A673 (cell line): ENCODE data around the gene TNFAIP2. TPM values are rescaled to one million over a fixed set of nuclear protein-coding genes. Genes with fewer than 3 reads are reported as not detected.
"Not testable (repeated sequence)": the region's sequence is repeated elsewhere in the genome, so short reads cannot be mapped to it uniquely, and the experiment has no call there.

Experiments used
- BruUV-seq: library from RNA; stranded (reverse); fragments of 400-500 nt; replicated peaks from 2 replicates; lab custom pipeline; 2021; lab: Mats Ljungman, UMichigan
- CTCF ChIA-PET: fragments of 300-600 bp; sonication (Branson Sonifier 250); formaldehyde crosslinking; loops from one replicate; lab custom pipeline; 2022; ENCODE audit warnings: antibody characterized with exemption; lab: Charles Lee
- POLR2A ChIA-PET: fragments of 300-600 bp; sonication (Branson Sonifier 250); formaldehyde crosslinking; loops from one replicate; lab custom pipeline; 2022; ENCODE audit warnings: antibody characterized with exemption; ENCODE audit not compliant: low non-redundant PET; lab: Charles Lee
- DNase-seq: peaks from one replicate; pipeline ENCODE4 v3.0.0-alpha.2; 2015; ENCODE audit warnings: low spot score
- H3K27ac ChIP-seq: fragments of 200-600 bp; sonication (generic); 2 replicates; pipeline ENCODE4 v1.5.1; 2016; ENCODE audit warnings: mixed run types, low read depth, mild to moderate bottlenecking, mixed read lengths, antibody characterized with exemption, low read length; ENCODE audit not compliant: poor library complexity, severe bottlenecking
- H3K27me3 ChIP-seq: fragments of 200-600 bp; sonication (generic); replicated peaks from 2 replicates; pipeline ENCODE4 v1.6.1; 2017; ENCODE audit warnings: mixed run types, low read depth, mild to moderate bottlenecking, mixed read lengths, antibody characterized with exemption, low read length; ENCODE audit not compliant: insufficient read depth, poor library complexity
- H3K36me3 ChIP-seq: fragments of 200-600 bp; sonication (generic); 2 replicates; pipeline ENCODE4 v1.6.1; 2016; ENCODE audit warnings: mixed run types, mild to moderate bottlenecking, mixed read lengths, antibody characterized with exemption, low read length; ENCODE audit not compliant: insufficient read depth, poor library complexity, severe bottlenecking
- H3K4me1 ChIP-seq: fragments of 200-600 bp; sonication (generic); 2 replicates; pipeline ENCODE4 v1.6.1; 2017; ENCODE audit warnings: mixed run types, mild to moderate bottlenecking, mixed read lengths, antibody characterized with exemption, low read length; ENCODE audit not compliant: insufficient read depth, poor library complexity, severe bottlenecking
- H3K4me3 ChIP-seq: fragments of 200-600 bp; sonication (generic); 2 replicates; pipeline ENCODE4 v1.5.1; 2016; ENCODE audit warnings: low read depth, mixed run types, mild to moderate bottlenecking, mixed read lengths, low read length; ENCODE audit not compliant: poor library complexity, severe bottlenecking
- H3K9me3 ChIP-seq: fragments of 200-600 bp; sonication (generic); 2 replicates; pipeline ENCODE4 v1.6.1; 2016; ENCODE audit warnings: mixed run types, low read depth, mild to moderate bottlenecking, mixed read lengths, antibody characterized with exemption, low read length; ENCODE audit not compliant: poor library complexity, severe bottlenecking
- EZH2 ChIP-seq: fragments of 200-600 bp; sonication (generic); IDR thresholded peaks from 2 replicates; pipeline ENCODE4 v1.6.1; 2017; ENCODE audit warnings: borderline replicate concordance, low read depth, mild to moderate bottlenecking, mixed read lengths, antibody characterized with exemption, low read length; ENCODE audit not compliant: poor library complexity, severe bottlenecking
- intact Hi-C: fragments of 100-400 bp; cut with micrococcal nuclease; formaldehyde crosslinking; loops from one replicate; pipeline ENCODE4 v1.10.0; 2022; ENCODE audit not compliant: unreplicated experiment
- total RNA-seq: library from RNA; stranded (reverse); gene quantifications from 2 replicates; pipeline ENCODE4 v1.2.3, GENCODE V29; 2021
- TF ChIP-seq, protein P1 (sequence below): fragments of 300-800, 200-600 bp; sonication (generic); conservative IDR thresholded peaks from 2 replicates; pipeline ENCODE4 v1.5.1; 2017; ENCODE audit warnings: low read depth, mild to moderate bottlenecking, antibody characterized with exemption, low read length, moderate library complexity, mixed read lengths

Gene TNFAIP2
- total RNA-seq, 1 experiment from 2014 or later: 5.5 TPM

DNA sequence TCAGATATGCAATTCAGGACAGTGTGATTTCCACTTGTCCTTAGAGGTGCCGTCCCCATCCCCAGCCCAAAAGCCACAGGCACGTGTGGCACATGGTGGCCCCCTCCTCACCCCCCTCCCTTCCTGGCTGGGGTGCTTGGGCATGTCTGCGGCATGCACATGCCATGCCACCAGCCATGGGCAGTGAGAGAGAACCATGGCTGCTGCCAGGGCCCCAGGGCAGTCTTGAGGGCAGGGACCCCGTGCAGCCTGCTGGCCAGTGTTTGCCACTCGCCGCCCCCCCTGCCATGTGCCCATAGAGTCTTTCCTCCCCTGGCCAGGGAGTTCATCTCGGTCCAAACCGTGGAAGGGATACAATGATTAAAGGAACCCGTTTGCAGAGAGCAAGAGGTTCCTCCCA lies 41.5 kb downstream of the TNFAIP2 start:
- no TSS peak for BruUV-seq
- CTCF ChIA-PET: no interaction called here
- intact Hi-C loops: no loop called here

DNA sequence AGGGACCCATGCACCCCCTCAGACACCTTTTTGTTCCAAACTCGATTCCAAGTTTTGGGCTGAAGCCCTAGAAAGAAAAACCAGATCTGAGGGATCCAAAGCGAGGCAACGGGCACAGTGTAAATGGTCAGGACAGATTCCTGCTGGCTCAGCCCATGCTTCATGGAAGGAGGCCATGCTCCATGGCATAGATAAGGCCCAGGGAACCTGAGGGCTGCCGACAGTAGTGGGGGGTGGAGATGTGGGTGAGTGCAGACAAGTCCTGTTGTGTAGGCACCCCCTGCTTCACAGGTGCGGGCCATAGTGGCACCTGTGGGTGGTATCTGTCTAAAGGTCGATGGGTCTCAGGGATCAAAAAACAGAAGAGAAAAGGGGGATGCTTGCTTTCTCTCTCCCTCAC lies 42.1 kb downstream of the TNFAIP2 start:
- intact Hi-C loops: no loop called here
- no TSS peak for BruUV-seq

More for the DNA sequence above, 41.5 kb downstream of the TNFAIP2 start:
- DNase-seq: no peak
- H3K4me1 ChIP-seq: no peaks in the 10 kb centered on the region
- POLR2A ChIA-PET: no interaction called here
- TF ChIP-seq EZH2: no peak
- TF ChIP-seq, protein P1, sequence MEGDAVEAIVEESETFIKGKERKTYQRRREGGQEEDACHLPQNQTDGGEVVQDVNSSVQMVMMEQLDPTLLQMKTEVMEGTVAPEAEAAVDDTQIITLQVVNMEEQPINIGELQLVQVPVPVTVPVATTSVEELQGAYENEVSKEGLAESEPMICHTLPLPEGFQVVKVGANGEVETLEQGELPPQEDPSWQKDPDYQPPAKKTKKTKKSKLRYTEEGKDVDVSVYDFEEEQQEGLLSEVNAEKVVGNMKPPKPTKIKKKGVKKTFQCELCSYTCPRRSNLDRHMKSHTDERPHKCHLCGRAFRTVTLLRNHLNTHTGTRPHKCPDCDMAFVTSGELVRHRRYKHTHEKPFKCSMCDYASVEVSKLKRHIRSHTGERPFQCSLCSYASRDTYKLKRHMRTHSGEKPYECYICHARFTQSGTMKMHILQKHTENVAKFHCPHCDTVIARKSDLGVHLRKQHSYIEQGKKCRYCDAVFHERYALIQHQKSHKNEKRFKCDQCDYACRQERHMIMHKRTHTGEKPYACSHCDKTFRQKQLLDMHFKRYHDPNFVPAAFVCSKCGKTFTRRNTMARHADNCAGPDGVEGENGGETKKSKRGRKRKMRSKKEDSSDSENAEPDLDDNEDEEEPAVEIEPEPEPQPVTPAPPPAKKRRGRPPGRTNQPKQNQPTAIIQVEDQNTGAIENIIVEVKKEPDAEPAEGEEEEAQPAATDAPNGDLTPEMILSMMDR: no peak
- no peak overlapping the region for H3K27ac ChIP-seq
- no peaks in the 10 kb centered on the region for H3K9me3 ChIP-seq
- H3K27me3 ChIP-seq: no peaks in the 10 kb centered on the region
- no peaks in the 10 kb centered on the region for H3K36me3 ChIP-seq
- no peak overlapping the region for H3K4me3 ChIP-seq

DNA sequence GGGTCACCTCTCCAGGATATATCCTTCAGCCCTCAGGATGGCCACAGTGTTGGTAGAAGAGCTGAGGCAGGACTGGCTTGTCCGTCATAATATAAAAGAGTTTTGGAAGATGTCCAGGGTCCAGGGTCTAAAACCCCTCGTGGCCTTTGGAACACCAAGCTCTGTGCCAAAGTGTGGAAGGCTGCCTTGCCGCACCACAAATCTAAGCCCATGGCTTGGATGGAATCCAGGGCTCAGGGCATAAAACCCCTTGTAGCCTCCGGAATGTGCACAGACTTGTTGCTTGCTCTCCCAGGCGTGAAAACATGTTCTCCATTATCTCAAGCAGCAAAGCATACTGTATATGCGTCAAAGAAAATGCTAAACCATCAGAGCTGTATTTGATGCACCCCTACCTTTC lies 46.7 kb downstream of the TNFAIP2 start:
- H3K36me3 ChIP-seq: no peaks in the 10 kb centered on the region
- TF ChIP-seq, protein P1: no peak
- no peak for TF ChIP-seq EZH2
- H3K4me3 ChIP-seq: no peak overlapping the region
- intact Hi-C loops: no loop called here
- no peaks in the 10 kb centered on the region for H3K4me1 ChIP-seq
- no peak overlapping the region for H3K27ac ChIP-seq
- CTCF ChIA-PET: no interaction called here
- no peak for DNase-seq
- H3K27me3 ChIP-seq: no peaks in the 10 kb centered on the region
- no TSS peak for BruUV-seq
- POLR2A ChIA-PET: no interaction called here
- H3K9me3 ChIP-seq: no peaks in the 10 kb centered on the region

More for the DNA sequence above, 42.1 kb downstream of the TNFAIP2 start:
- no peak for DNase-seq
- Histone ChIP-seq H3K4me3 (no peak overlapping the region), H3K27ac (no peak overlapping the region), H3K27me3 (no peaks in the 10 kb centered on the region), H3K9me3 (no peaks in the 10 kb centered on the region), H3K4me1 (no peaks in the 10 kb centered on the region), H3K36me3 (no peaks in the 10 kb centered on the region)
- TF ChIP-seq EZH2: no peak
- TF ChIP-seq, protein P1: no peak
- ChIA-PET CTCF (no interaction called here), POLR2A (no interaction called here)

DNA sequence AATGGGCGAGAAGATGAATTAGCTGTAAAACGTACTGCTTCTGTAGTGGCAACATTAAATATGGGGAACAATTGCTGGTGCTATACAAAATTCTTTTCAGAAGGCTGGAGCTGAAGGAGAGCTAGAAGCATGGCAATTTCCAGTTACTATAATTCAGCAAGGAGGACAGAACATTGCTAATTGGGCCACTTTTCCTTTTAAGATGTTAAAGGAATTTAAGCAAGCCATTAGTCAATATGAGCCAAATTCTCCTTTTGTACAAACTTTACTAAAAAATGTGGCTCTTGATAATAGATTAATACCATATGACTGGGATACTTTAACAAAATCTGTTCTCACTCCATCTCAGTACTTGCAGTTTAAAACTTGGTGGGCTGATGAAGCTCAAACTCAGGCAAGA lies 47.9 kb downstream of the TNFAIP2 start:
- BruUV-seq, H3K4me3 ChIP-seq, H3K9me3 ChIP-seq: not testable (repeated sequence)

More for the DNA sequence above, 47.9 kb downstream of the TNFAIP2 start:
- H3K36me3 ChIP-seq, H3K27me3 ChIP-seq, H3K27ac ChIP-seq, H3K4me1 ChIP-seq, CTCF ChIA-PET, POLR2A ChIA-PET, intact Hi-C loops, DNase-seq: not testable (repeated sequence)
